HG03469 (cell line): ENCODE data around the gene SLC2A1.
"Not testable (repeated sequence)": the region's sequence is repeated elsewhere in the genome, so short reads cannot be mapped to it uniquely, and the experiment has no call there.

Experiments
- ATAC-seq: cut with Tn5 transposase; IDR thresholded peaks from one replicate; pipeline ENCODE4 v1.9.1; 2021; ENCODE audit warnings: mild to moderate bottlenecking, moderate library complexity, moderate number of reproducible peaks; ENCODE audit not compliant: unreplicated experiment

SLC2A1 gene

DNA sequence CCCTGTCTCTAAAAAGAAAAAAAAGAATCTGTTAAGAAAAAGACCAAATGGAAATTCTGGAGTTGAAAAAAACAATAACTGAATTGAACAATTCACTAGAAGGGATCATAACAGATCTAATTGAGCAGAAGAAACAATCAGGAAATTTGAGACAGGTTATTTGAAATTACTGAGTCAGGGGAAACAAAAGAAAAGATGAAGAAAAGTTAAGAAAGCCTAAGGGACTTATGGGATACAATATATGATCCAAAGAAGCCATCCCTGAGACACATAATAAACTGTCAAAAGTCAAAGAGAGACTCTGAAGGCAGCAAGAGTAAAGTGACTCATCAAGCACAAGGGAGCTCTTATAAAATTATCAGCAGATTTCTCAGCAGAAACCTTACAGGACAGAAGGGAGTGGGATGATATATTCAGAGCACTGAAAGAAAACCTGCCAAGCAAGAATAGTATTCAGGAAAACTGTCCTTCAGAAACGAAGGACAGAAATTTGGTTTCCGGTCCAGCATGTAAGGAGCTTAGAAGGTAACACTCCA lies 44.5 kb downstream of the SLC2A1 start:
- no peak for ATAC-seq

DNA sequence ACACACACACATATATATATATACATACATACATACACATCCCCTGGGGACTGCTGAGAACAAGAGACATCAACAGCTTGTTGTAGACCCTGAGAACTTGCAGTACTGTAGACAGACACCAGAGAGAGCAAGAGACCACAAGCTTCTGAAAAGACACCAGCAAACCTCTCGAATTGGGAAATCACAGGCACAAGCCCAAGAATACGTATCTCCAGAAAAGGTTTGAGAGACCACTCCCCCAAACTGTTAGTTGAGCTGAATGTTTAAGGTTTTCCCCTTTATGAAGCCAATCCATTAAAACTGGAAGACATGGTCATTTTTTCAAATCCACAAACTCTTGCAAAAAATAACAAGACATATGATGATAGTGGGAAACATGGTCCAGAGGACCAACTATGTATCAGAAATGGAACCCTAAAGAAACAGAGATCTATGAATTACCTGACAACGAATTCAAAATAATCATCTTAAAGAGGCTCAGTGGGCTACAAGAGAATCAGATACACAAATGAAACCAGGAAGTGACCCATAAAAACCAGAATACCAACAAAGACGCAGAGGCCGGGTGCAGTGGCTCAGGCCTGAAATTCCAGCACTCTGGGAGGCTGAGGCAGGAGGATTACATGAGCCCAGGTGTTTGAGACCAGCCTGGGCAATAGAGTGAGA lies 45.1 kb downstream of the SLC2A1 start:
- ATAC-seq, result no peak

DNA sequence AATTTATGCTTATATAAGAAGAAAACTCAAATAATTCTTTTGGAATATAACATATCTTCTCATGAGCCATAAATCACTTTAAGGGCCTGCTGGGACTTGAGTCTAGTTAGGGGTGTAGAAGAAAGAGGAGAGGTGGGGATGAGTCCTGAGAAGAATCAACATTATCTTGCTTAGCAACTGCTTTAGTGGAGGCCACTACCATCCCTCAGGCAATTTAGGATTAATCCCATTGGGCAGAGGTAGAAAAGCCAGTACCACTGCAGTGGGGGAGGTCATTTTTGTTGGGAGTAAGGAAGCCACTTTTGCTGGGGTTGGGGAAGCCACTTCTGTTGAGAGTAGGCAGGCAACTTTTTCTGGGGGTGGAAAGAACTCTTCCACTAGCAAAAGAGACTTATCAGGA lies 47.7 kb downstream of the SLC2A1 start:
- ATAC-seq, result no peak

DNA sequence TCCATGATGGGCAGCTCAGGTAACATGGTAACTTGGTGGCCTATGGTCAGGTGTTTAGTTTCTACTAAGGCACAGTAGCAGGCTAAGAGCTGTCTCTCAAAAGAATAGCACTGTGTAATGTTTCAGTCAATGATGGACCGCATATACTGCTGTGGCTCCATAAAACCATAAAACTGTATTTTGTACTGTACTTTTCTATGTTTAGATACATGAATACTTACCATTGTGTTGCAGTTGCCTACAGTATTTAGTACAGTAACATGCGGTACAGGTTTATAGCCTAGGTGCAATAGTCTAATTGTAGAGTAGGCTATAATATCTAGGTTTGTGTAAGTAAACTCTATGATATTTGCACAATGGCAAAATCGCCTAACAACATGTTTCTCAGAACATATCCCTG lies 50.6 kb downstream of the SLC2A1 start:
- no peak for ATAC-seq

DNA sequence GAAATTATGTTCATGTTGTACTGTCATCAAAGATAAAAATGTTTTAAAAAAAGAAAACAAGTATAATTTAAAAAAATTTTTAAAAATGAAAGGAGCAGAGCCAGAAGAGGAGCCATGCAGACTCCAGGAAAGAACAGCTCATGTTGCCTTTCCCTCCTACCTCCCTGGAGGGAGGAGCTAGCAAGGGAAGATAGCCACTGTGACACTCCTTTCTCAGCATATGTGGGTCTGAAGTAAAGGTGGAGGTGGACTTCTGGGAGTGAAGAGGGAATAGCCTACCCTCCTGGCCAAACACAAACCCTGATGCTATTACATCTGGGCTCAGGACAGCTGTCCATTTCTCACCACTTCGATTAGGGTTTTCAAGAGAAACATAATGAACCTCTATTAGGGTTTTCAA lies 54.2 kb downstream of the SLC2A1 start:
- ATAC-seq, result no peak

DNA sequence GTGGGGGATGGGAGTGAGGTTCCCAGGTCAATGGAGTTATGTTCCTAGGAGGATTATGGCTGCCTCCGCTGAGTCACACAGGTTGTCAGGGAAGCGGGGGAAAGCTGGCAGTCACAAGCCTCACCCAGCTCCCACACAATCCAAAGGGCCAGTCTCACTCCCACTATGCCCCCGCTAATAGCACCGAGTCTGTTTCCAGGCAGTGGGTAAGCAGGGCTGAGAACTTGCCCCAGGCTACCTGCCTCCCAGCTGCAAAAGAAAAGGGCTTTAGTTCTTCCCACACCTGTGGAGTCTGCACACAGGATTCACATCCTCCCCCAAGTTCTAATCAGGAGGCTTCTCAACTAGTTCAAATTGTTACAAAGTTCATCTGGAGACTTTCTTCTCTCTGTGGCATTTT lies 58.7 kb downstream of the SLC2A1 start:
- not testable (repeated sequence) for ATAC-seq

DNA sequence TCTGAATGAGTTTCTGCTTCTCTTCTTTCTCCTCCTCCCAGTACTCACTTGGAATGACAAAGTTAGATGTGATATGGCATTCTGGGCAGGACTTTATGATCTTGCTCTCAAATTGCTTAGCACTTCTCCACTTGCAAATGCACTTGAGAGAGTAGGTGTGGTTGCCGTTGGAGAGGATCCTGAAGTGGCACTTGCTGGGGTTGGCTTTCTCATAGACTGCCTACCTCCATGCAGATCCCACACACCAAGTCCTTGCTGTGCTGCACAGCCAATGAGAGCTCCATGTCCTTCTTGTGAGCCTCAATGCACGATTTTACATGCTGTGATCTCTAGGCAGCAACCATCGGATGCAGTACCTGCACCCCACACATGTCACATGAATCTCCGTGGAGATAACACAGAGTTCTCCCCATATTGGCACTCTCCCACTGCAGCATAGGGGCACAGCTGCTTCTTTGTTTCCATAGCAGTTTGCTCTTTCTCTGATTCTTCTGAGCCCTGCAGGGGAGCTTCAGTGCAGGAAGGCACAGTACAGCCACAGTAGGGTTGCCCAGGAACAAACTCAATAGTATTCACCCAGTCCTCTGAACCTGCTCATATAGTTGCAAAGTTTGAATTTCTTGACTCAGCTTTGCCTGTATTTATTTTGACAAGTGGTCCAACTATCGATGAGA lies 67.1 kb downstream of the SLC2A1 start:
- no peak for ATAC-seq

DNA sequence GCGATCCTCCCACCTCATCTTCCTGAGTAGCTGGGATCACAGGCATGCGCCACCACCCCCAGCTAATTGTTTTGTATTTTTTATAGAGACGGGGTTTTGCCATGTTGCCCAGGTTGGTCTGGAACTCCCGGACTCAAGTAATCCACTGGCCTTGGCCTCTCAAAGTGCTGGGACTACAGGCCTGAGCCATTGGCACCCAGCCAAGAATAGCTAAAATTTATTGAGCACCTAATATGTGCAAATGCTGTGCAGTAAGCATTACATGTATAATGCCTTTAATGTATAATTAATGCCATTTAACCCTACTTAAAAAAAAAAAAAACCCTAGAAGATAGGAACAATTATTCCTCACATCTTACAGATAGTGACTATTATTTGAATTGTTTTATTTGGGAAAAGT lies 69.4 kb downstream of the SLC2A1 start:
- ATAC-seq, result no peak

DNA sequence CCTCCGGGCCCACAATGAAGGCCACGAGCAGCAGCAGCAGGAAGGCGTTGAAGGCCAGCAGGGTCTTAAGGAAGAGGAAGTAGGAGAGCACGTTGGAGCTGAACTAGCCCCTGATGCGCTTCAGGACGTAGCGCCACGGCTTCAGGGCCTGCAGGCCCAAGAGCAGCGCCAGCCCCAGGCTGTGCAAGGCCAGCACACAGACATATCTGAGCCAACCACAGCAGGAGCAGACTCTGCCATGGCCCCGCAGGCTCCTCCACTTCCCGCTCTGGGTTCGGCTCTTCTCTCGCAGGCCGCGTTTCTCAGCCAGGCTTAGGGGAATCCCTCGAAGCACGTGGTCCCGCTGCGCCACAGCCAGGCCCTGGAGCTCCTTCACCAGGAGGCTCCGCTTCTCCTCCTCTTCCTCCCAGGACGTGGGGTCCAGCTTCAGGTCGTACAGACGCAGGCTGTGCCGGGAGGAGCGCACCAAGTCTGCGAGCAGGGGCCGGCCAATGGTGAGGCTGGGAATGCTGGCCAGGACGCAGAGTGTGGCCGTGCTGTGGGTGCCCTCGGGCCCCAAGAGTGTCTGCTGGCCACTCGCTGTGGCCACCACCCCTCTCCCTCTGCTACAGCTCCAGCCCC lies 70.5 kb downstream of the SLC2A1 start:
- no peak for ATAC-seq

DNA sequence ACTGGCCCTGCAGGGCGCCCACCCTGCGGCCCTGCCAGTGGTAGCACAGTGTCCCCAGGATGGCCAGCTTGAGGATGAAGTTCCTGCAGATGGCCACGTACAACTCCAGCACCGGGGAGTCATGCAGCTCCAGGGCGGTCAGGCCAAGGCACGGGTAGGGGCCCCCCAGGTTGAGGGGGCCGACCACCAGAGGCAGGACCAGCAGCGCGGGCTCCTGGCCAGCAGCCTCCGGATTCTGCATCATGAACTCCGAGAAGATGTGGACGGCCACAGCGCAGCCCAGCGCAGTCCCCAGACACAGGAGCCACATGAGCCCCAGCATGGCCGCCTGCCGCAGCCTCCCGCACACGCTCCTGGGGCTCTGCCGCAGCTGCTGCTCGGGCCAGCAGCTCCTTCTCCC lies 71.3 kb downstream of the SLC2A1 start:
- ATAC-seq, result no peak

DNA sequence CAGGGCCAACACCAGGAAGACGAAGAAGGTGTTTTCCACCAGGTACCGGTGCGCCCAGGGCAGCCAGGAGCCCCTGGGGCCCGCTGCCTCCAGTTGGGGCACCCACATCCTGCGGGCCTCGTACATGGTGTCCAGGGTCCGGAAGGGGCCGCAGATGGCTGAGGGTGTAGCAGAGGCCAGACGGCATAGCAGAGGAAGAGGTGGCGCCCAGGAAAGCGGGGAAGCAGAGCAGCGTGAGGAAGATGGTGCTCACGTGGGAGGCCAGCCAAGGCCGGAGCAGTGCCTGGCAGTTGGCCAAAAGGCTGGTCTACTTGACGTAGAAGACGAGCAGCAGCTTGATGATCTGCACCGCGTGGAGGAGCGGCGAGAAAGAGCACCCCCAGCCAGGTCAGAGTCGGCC lies 71.9 kb downstream of the SLC2A1 start:
- no peak for ATAC-seq

DNA sequence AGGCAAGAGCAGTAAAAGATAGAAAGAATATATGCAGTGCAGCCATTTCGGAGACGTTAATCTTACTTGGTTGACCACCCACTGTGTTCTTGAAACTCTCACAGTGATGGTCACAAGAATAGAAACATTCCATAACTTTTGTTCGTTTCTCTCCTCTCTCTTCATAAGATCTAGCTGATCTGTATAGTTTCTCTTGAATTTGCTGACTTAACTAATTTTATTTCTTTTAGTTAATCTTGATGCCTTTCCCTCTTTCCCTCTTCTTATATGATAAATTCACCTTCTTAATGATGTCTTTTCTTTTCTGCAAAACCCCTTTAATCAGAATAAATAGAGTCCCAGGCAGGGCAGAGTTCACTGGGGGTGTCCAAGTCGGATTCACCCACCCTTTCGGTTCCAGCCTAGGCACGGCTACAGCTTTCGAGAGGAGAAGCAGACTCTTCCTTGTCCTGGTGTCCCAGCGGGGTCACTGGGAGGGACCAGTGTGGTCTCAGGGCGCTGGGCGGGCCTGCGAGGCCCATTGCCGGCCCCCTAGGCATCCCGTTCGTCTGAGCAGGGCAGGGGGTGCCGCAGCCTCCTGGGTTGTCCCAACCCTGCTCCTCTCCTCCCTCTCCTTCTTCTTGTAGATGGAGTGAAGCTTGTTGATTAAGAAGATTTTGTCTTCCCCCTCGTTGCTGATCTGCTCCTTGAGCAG lies 72.5 kb downstream of the SLC2A1 start:
- no peak for ATAC-seq

DNA sequence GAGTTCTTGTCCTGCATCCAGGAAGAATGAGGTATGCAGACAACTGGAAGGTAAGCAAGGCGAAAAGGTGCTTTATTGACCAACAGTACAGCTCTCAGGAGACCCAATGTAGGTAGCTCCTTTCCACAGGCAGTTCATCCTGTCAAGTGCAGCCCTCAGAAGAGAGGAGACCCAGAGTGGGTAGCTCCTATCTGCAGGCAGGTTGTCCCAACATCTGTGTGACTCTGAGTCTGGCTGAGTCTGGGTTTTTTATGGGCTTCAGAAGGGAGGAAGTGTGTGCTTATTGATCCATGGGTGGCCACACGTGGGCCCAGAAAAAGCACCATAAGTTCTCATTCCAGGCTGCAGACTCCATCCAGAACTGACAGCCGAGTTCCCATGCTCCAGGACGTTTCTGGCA lies 78.3 kb downstream of the SLC2A1 start:
- no peak for ATAC-seq

DNA sequence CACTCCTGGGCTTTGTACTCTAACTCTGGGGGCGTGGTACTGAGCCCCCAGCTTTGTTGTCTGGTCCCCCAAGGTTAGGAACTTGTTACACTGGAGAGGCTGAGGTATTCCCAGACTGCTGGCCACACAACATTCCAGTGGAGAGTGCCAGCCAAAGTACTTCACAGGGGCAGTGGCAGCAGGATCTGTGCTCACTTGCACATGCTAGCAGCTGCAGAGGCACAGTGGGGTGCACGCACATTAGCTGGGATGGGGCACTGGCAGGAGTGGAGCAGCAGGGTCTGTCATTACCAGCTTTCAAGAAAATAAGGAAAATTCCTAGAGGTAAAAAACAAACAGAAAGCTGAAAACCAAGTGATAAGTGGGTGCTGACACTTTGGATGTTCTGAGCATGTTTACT lies 81.3 kb downstream of the SLC2A1 start:
- no peak for ATAC-seq

DNA sequence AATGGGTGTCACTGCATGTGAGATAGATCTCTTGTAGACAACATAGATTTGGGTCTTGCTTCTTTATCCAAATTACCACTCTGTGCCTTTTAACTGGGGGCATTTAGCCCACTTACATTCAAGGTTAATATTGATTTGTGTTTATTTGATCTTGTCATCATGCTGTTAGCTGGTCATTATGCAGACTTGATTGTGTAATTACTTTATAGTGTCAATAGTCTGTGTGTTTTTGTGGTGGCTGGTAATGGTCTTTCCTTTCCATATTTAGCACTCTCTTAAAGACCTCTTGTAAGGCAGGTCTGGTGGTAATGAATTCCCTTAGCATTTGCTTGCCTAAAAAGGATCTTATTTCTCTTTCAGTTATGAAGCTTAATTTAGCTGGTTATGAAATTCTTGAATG lies 82.7 kb downstream of the SLC2A1 start:
- no peak for ATAC-seq
